Gastrocnemius medialis (tissue), 4 donors: Measurements from ENCODE around the gene SYT1.

Source experiments
- CTCF ChIP-seq, 5 experiments: fragments of 450-650 bp in 3 of 5; fragments of 200-600 bp in 2 of 5; sonication (generic) in 2 of 5; IDR thresholded peaks in 4 of 5; conservative IDR thresholded peaks in 1 of 5; 1 replicate in 4 of 5; 2 replicates in 1 of 5; pipeline ENCODE4 v1.5.1; 2016 to 2019; ENCODE audit warnings: antibody characterized with exemption in 5 of 5, mild to moderate bottlenecking in 3 of 5, moderate library complexity in 3 of 5
- POLR2A ChIP-seq, 2 donors: fragments of 450-650 bp; IDR thresholded peaks; one replicate each; pipeline ENCODE4 v1.6.1; 2017; ENCODE audit warnings: antibody characterized with exemption in 2 of 2, mild to moderate bottlenecking in 2 of 2, moderate library complexity in 2 of 2

- TF ChIP-seq CTCF (IDR thresholded peaks at IDR 0.05 in 4 of 5, conservative IDR thresholded peaks at IDR 0.05 in 1 of 5) (no peak), POLR2A (IDR thresholded peaks at IDR 0.05) (no peak)
These were observed 251.2 kb downstream of the SYT1 start for GRCh38 chr12:79115743-79116142.
